AG20443 (cell line): ENCODE measurements around the gene FMN1.

Experiments used
- DNase-seq: peaks from one replicate; pipeline ENCODE4 v3.0.0; 2012; ENCODE audit warnings: low spot score, mixed read lengths

Gene FMN1

GRCh38 chr15:32823750-32824149 is 370.8 kb downstream of the FMN1 start:
- no peak for DNase-seq

- DNase-seq: no peak
Measured at GRCh38 chr15:32822739-32823138, 371.8 kb downstream of the FMN1 start.

- no peak for DNase-seq
Measured at GRCh38 chr15:32819448-32819847, 375.1 kb downstream of the FMN1 start.

- peak; percentile 65 for DNase-seq
Measured at GRCh38 chr15:32818758-32819447, 375.6 kb downstream of the FMN1 start.

GRCh38 chr15:32817577-32817976 is 376.9 kb downstream of the FMN1 start:
- DNase-seq: no peak

GRCh38 chr15:32807331-32807730 is 387.2 kb downstream of the FMN1 start:
- no peak for DNase-seq

GRCh38 chr15:32803631-32804030 is 390.9 kb downstream of the FMN1 start:
- DNase-seq: no peak

- peak; percentile 50 for DNase-seq
Measured at GRCh38 chr15:32802286-32802936, 392.1 kb downstream of the FMN1 start.

- no peak for DNase-seq
Measured at GRCh38 chr15:32799936-32800535, 394.5 kb downstream of the FMN1 start.

GRCh38 chr15:32796856-32797255 is 397.7 kb downstream of the FMN1 start:
- no peak for DNase-seq

GRCh38 chr15:32794973-32795372 is 399.5 kb downstream of the FMN1 start:
- no peak for DNase-seq

- DNase-seq: no peak
Measured at GRCh38 chr15:32792436-32792835, 402.1 kb downstream of the FMN1 start.

GRCh38 chr15:32790352-32790999 is 404.0 kb downstream of the FMN1 start:
- peak; percentile 44 for DNase-seq

GRCh38 chr15:32787949-32788348 is 406.6 kb downstream of the FMN1 start:
- no peak for DNase-seq

- DNase-seq: no peak
Measured at GRCh38 chr15:32786906-32787305, 407.6 kb downstream of the FMN1 start.

- DNase-seq: peak; percentile 23
Measured at GRCh38 chr15:32784581-32784980, 409.9 kb downstream of the FMN1 start.

- no peak for DNase-seq
Measured at GRCh38 chr15:32781781-32782180, 412.7 kb downstream of the FMN1 start.

- no peak for DNase-seq
Measured at GRCh38 chr15:32778391-32779176, 415.9 kb downstream of the FMN1 start.

GRCh38 chr15:32775103-32775502 is 419.4 kb downstream of the FMN1 start:
- DNase-seq: no peak

- peak; percentile 87 for DNase-seq
Measured at GRCh38 chr15:32774022-32774421, 420.5 kb downstream of the FMN1 start.

- no peak for DNase-seq
Measured at GRCh38 chr15:32767236-32767635, 427.3 kb downstream of the FMN1 start.

GRCh38 chr15:32766101-32766500 is 428.4 kb downstream of the FMN1 start:
- DNase-seq: no peak
